ENCODE data around the gene AKAP13. TPM values are rescaled to one million over a fixed set of nuclear protein-coding genes. Genes with fewer than 3 reads are reported as not detected.

Gene AKAP13
- total and polyA plus RNA-seq, 2 of the 8 experiments (the other 6 are each of a cell fraction or from before 2014, with no cell fraction given) = 14.0 to 46.2 TPM

DNA sequence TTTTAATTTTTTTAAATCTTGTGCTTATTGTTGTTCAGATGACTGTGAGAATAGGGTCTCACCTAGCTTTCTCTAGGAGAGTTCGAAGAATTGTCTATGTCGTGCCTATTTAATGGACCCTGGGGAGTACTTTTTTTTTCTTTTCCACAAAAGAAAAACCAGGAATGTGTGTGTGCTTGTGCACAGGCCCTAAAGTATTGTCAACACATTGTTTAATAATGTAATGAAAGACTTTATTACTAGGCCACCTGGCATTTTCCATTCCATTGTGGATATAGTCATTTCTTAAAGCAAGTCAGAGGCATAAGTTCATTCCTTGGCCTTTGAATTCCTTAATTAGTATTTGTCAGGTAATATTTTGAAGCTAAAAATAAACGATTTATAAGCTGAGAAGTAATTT lies 278.4 kb downstream of the AKAP13 start:
- WGBS, 2 experiments (ENCODE audit: extremely low coverage in 1 of 2, insufficient coverage in 1 of 2, insufficient read length in 1 of 2, insufficient replicate concordance in 2 of 2, low coverage in 1 of 2, low lambda C conversion rate in 2 of 2, missing lambda C conversion rate in 1 of 2) = 97% methylated on average over 3 of the region's 3 CpGs; no CpG with 5 or more reads in 1 of the 2 experiments

More for the DNA sequence above, 278.4 kb downstream of the AKAP13 start:
- no peak overlapping the region for H3K14ac ChIP-seq (ENCODE audit: insufficient read length)
- H2AFZ ChIP-seq (ENCODE audit: low read length) = no peak overlapping the region
- H3K9ac ChIP-seq (replicated peaks in 1 of 4; ENCODE audit: extremely low read depth in 1 of 4, low read depth in 3 of 4, low read length in 3 of 4) = no peak overlapping the region
- no peak overlapping the region for H2BK5ac ChIP-seq (ENCODE audit: low read depth, low read length)
- no peak overlapping the region for H2BK120ac ChIP-seq (replicated peaks; ENCODE audit: low read depth, low read length)
- DNase-seq (ENCODE audit: low read depth in 1 of 2, low spot score in 2 of 2) = no peak
- H3K27ac ChIP-seq (ENCODE audit: low read depth, low read length) = no peak overlapping the region
- no peaks in the 10 kb centered on the region for H4K20me1 ChIP-seq (replicated peaks in 1 of 2; ENCODE audit: control insufficient read depth in 1 of 2, insufficient read depth in 2 of 2, low read length in 2 of 2)
- H3K79me1 ChIP-seq (ENCODE audit: low read depth, low read length) = no peaks in the 10 kb centered on the region
- no peaks in the 10 kb centered on the region for H3K23me2 ChIP-seq (ENCODE audit: low read depth, low read length)
- POLR2A ChIA-PET (ENCODE audit: partially characterized antibody) = no interaction called here
- no peaks in the 10 kb centered on the region for H3K9me3 ChIP-seq (ENCODE audit: insufficient read depth in 2 of 2, low read depth in 1 of 2, low read length in 1 of 2)
- no peak overlapping the region for H3K56ac ChIP-seq (replicated peaks; ENCODE audit: insufficient read length, low read depth, low read length)
- TF ChIP-seq CBX5 (IDR thresholded peaks at IDR 0.05; ENCODE audit: low read depth, low read length) (no peak), ZNF274 (IDR thresholded peaks at IDR 0.05; ENCODE audit: borderline replicate concordance, extremely low read depth, low read length) (no peak), SUZ12 (IDR thresholded peaks at IDR 0.05; ENCODE audit: low read length) (no peak), FOSL1 (IDR thresholded peaks at IDR 0.05; ENCODE audit: insufficient read depth, low read depth, low read length) (no peak), CREB1 (IDR thresholded peaks at IDR 0.05) (no peak), GTF2F1 (IDR thresholded peaks at IDR 0.05; ENCODE audit: borderline replicate concordance, low read depth, low read length) (no peak), POU5F1 (IDR thresholded peaks at IDR 0.05; ENCODE audit: low read depth, low read length) (no peak), CHD2 (IDR thresholded peaks at IDR 0.05; ENCODE audit: low read length) (no peak), TEAD4 (IDR thresholded peaks at IDR 0.05; ENCODE audit: low read depth, low read length) (no peak), SRF (IDR thresholded peaks at IDR 0.05; ENCODE audit: low read depth, low read length) (no peak), JUND (IDR thresholded peaks at IDR 0.05; ENCODE audit: low read length) (no peak), SP1 (IDR thresholded peaks at IDR 0.05; ENCODE audit: low read depth, low read length) (no peak)
- TF ChIP-seq, protein P1, sequence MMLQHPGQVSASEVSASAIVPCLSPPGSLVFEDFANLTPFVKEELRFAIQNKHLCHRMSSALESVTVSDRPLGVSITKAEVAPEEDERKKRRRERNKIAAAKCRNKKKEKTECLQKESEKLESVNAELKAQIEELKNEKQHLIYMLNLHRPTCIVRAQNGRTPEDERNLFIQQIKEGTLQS (IDR thresholded peaks at IDR 0.05; ENCODE audit: insufficient read depth, low read depth, low read length) = no peak
- H3K4me3 ChIP-seq (ENCODE audit: extremely low read depth in 1 of 4, insufficient read depth in 2 of 4, low read depth in 3 of 4, low read length in 4 of 4) = no peak overlapping the region
- H3K4ac ChIP-seq (replicated peaks; ENCODE audit: insufficient read length, low read depth, low read length) = no peak overlapping the region
- H3K27me3 ChIP-seq (replicated peaks in 1 of 4; ENCODE audit: control insufficient read depth in 3 of 4, extremely low read depth in 1 of 4, insufficient read depth in 3 of 4, low read length in 3 of 4) = no peaks in the 10 kb centered on the region
- no peak for FAIRE-seq
- H3K4me2 ChIP-seq (ENCODE audit: insufficient read depth in 1 of 2, low read depth in 2 of 2, low read length in 2 of 2) = no peak overlapping the region
- H2BK12ac ChIP-seq (ENCODE audit: low read depth, low read length) = no peak overlapping the region
- no peak overlapping the region for H4K5ac ChIP-seq (ENCODE audit: insufficient read length, low read depth, low read length)
- H2BK15ac ChIP-seq (ENCODE audit: low read length) = no peak overlapping the region
- H3K18ac ChIP-seq (ENCODE audit: extremely low read depth, low read length) = no peak overlapping the region
- no peaks in the 10 kb centered on the region for H3K79me2 ChIP-seq (ENCODE audit: control insufficient read depth in 1 of 2, insufficient read depth in 2 of 2, low read length in 2 of 2)
- no peak overlapping the region for H3K23ac ChIP-seq (ENCODE audit: insufficient read length)
- H2BK20ac ChIP-seq (ENCODE audit: low read length) = no peak overlapping the region
- H4K8ac ChIP-seq (ENCODE audit: extremely low read depth, insufficient read depth, low read length) = no peak overlapping the region
- H3K4me1 ChIP-seq (replicated peaks in 1 of 4; ENCODE audit: control insufficient read depth in 3 of 4, insufficient read depth in 4 of 4, low read length in 3 of 4) = peaks cover 0 to 4% (median 0%) of the 10 kb centered on the region in 4 experiments; a peak in 1 of 7 replicates
- peaks cover 0 to 11% (median 0%) of the 10 kb centered on the region in 4 experiments; a peak in 3 of 8 replicates for H3K36me3 ChIP-seq (ENCODE audit: control insufficient read depth in 2 of 4, insufficient read depth in 4 of 4, low read length in 3 of 4)
- CTCF ChIA-PET (ENCODE audit: partially characterized antibody) = interaction anchor here (0.5 to 1.1 kb wide), 4 partner anchors 18 to 407 kb away, joined by 3 read pairs; no protein-coding TSS in a partner anchor
- H4K91ac ChIP-seq (replicated peaks; ENCODE audit: insufficient read length, low read length) = no peak overlapping the region
- no peak overlapping the region for H2AK5ac ChIP-seq (ENCODE audit: low read depth, low read length)

Data from H1 (cell line).